Embryonic facial prominence (tissue), 1 donor: Measurements from ENCODE around the gene RASSF1.

Experiments used
- DNase-seq: peaks from one replicate; pipeline ENCODE4 v3.0.0-alpha.2; 2016; ENCODE audit errors: extremely low spot score

The RASSF1 gene

GRCh38 chr3:50300681-50301254 is 39.9 kb downstream of the RASSF1 start:
- no peak for DNase-seq

GRCh38 chr3:50299929-50300680 is 40.5 kb downstream of the RASSF1 start:
- DNase-seq: peak; percentile 6

GRCh38 chr3:50299638-50299928 is 41.1 kb downstream of the RASSF1 start:
- DNase-seq: no peak

- peak; percentile 99 for DNase-seq
Observed at GRCh38 chr3:50298836-50299637, 41.6 kb downstream of the RASSF1 start, which contains the start of the genes HYAL3 and NAA80. TSS of gene HYAL3 (minus strand) at chr3:50299405. CDS start at chr3:50295602, 3,803 bp downstream. TSS of gene NAA80 (minus strand) at chr3:50299405. CDS start at chr3:50297463, 1,942 bp downstream.

- peak; percentile 5 for DNase-seq
Observed at GRCh38 chr3:50297896-50298725, 42.5 kb downstream of the RASSF1 start.

GRCh38 chr3:50297384-50297775 is 43.3 kb downstream of the RASSF1 start:
- peak; percentile 4 for DNase-seq

GRCh38 chr3:50296721-50297383 is 43.8 kb downstream of the RASSF1 start:
- DNase-seq: peak; percentile 1

GRCh38 chr3:50295553-50296431 is 44.8 kb downstream of the RASSF1 start:
- no peak for DNase-seq

- no peak for DNase-seq
Observed at GRCh38 chr3:50294492-50295403, 45.9 kb downstream of the RASSF1 start.

GRCh38 chr3:50294089-50294488 is 46.5 kb downstream of the RASSF1 start:
- no peak for DNase-seq

- no peak for DNase-seq
Observed at GRCh38 chr3:50293079-50293801, 47.4 kb downstream of the RASSF1 start.

GRCh38 chr3:50292159-50293078 is 48.2 kb downstream of the RASSF1 start, which contains the start of gene IFRD2:
TSS of gene IFRD2 (minus strand) at chr3:50292429. CDS start at chr3:50292274, 155 bp downstream.
- DNase-seq: peak; percentile 96

- no peak for DNase-seq
Observed at GRCh38 chr3:50290161-50290641, 50.4 kb downstream of the RASSF1 start.

- no peak for DNase-seq
Observed at GRCh38 chr3:50289130-50289529, 51.5 kb downstream of the RASSF1 start.

GRCh38 chr3:50288387-50289007 is 52.1 kb downstream of the RASSF1 start:
- DNase-seq: no peak

- no peak for DNase-seq
Observed at GRCh38 chr3:50287262-50287661, 53.4 kb downstream of the RASSF1 start.
